ENCODE data around the gene ACY1.
"Not testable (repeated sequence)": the region's sequence is repeated elsewhere in the genome, so short reads cannot be mapped to it uniquely, and the experiment has no call there.

ACY1 gene

DNA sequence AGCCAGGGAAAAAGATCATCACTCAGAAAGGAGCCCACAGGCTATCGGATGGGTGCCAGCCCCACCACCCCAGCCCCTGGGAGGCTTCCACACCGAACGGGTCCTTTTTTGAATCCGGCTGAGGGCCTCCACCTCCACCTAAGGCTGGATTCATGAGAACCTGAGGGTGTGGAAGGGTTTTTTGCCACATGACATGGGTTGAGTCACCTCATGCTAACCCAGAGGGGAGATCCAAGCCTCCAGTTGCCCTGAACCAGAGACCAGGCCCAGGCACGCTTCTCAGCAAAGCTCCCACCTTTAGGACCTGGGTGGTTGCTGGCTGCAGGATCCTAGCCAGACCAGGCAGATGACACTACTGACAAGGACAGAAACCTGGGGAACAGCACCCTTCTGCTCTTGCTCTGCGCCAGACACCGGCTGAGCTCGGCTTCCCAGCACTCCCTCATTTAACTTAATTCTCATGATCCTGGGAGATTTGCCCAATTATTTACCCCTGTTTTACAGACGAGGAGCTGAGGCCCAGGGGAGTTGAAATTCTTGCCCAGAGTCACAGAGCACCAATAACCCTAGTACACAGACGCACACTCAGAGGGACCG, 47.5 kb downstream of the ACY1 start:
- no peak for DNase-seq

GRCh38 chr3:52031896-52032295, 48.6 kb downstream of the ACY1 start:
- DNase-seq, result no peak

DNA sequence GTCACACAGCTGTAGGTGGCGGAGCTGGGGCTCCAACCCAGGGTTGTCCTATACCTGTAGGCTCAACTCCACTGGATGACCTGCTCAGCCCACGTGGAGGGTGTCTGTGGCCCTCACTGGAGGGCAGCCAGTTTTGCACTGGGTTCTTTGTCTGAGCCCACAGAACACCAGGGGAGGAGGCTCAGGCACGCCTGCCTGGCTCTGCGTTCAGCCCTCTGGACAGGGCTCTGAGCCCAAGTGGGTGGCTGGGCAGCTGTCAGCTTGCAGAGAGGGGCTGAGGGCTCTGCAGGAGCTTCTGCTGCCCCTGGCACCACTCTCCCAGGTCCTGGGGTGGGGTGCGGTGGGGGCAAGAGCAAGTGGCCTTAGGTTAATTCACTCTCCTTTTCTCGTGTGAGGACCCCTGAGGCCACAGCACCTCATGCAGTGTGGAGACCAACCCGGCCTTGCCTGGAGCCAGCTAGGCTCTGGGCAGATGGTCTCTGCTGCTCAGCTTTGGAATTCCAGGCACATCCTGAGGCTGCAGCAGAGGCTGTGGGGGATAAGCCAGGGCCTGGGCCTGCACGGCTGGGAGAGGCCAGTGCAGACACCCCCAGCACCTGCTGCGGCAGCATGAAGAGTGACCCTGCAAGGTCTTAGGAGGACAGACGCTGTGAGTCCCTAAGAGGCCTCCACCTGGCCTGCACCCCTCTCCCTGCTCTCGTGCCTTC, 49.5 kb downstream of the ACY1 start:
- DNase-seq, result no peak

- DNase-seq, result not testable (repeated sequence)
Measured at GRCh38 chr3:52033748-52034147, 50.4 kb downstream of the ACY1 start.

DNA sequence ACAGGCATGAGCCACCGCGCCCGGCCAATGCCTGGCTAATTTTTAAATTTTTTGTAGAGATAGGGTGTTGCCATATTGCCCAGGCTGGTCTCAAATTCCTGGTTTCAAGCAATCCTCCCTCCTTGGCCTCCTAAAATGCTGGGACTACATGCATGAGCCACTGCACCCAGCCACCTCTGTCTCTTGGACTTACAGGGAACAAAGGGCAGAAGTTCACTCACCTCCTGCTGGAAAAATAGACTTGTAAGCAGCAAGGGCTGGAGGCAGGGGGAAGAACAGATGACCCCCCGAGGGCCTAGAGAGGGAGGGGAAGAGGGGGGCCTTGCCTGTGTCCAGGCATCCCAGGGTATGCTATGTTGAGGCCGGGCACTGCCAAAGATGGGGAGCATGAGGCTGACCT, 50.9 kb downstream of the ACY1 start:
- DNase-seq, result no peak

DNA sequence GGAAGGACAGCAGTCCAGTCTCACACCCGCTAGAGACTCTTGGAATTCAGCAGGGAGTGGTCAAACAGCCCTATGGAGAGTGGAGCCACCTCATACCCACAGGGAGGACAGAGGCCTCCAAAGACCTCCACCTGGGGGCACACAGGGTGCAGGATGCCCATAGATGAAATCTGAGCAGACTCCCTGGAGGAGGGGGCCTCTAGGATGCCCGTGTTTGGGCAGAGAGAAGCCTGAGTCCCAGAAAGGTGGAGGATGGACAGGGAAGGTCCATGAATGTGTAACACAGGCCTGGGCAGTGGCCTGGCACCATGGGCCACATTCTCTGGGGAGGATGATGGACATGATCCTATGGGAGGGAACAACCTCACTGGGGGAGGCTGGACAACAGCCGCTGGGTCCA, 51.3 kb downstream of the ACY1 start:
- no peak for DNase-seq

DNA sequence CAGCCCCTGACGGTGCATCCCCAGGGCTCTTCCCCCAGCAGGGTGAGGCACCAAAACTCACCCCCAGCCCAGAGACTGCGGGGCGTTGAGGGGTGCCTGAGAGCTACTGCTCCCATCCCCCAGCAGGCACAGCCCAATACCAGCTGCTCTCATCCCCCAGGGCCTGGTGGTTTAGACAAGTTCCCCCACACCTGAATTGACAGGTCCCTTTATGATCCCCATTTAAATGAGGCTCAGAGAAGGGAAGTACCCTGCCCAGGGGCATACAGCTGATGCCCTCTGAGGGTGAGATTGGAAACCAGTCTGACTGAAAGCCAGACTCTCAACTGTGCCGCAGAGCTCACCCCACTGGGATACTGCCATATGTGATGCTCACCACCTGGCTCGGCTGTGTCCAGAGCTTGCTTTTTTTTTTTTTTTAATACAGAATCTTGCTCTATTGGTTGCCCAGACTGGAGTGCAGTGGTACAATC, 52.9 kb downstream of the ACY1 start:
- DNase-seq, result no peak

DNA sequence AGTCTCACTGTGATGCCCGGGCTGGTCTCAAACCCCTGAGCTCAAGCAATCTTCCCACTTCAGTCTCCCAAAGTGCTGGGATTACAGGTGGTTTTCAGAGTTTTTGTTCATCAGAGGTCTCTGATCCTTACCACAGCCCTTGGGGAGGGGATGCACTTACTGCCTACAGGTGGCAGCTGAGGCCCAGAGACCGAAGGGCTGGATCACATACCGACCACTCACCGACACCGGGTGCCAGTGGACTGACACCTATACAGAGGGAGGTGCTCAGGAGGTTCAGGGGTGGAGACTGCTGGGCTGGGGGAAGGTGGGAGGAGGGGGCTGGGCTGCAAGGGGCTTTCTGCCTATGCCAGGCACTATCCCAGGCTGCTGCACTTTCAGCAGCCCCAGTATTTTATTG, 53.5 kb downstream of the ACY1 start:
- DNase-seq, result no peak

- DNase-seq, result no peak
Measured at GRCh38 chr3:52037291-52037690, 54.0 kb downstream of the ACY1 start.

DNA sequence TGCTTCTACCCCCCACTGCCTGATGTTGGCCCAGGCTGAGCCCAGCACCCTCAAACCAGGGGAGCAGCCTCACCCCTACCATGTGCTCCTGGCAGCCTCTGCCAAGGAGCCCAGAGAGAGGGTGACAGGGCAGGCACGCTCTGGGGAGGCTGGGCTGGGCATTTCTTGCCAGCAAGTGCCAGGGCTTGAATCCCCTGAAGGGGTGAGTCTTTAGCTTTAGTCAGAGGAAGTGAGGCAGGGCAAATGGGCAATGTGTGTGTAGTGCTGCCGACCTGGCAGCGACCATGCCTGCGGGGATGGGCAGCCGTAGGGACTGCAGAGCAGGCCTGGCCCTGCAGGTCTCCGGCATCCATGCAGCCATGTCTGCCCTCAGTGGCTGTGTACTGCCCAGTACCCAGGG, 54.9 kb downstream of the ACY1 start:
- no peak for DNase-seq

Data from activated CD4-positive, alpha-beta T cell treated with anti-CD3 and anti-CD28 coated beads, Interleukin-2, amount 50 U/mL, for 48 hours (primary cell).